ENCODE data around the gene ACTR5.

Gene ACTR5

DNA sequence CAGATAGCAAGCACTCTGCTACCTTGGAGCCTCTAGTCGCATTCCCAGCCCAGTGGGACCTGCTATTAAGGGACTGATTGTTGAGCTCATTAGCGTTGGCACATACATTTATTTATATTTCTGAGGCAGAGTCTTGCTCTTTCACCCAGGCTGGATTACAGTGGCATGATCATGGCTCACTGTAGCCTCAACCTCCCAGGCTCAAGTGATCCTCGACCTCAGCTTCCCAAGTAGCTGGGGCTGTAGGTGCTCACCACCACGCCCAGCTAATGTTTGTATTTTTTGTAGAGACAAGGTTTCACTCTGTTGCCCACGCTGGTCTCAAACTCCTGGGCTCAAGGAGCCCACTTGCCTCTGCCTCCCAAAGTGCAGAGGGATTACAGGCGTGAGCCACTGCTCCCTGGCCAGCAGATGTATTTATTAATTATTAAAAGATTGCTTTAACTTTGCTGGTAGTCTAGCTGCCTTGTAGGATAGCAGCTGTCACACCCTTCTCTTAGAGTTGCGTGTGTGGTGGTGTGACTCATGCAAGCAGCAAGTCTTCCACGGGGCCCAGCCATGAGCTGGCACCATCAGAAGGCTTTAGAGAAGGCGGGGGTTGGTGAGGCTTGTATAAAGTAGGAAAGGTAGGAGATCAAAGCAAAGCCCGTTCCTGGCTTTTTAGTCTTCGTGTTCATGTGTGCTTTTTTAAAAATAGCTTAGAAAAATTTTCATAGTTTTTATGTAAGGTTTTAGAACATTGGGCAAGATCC is 16.5 kb downstream of the ACTR5 start:
- H3K4me3 ChIP-seq: no peak overlapping the region
- TF ChIP-seq, protein P1, sequence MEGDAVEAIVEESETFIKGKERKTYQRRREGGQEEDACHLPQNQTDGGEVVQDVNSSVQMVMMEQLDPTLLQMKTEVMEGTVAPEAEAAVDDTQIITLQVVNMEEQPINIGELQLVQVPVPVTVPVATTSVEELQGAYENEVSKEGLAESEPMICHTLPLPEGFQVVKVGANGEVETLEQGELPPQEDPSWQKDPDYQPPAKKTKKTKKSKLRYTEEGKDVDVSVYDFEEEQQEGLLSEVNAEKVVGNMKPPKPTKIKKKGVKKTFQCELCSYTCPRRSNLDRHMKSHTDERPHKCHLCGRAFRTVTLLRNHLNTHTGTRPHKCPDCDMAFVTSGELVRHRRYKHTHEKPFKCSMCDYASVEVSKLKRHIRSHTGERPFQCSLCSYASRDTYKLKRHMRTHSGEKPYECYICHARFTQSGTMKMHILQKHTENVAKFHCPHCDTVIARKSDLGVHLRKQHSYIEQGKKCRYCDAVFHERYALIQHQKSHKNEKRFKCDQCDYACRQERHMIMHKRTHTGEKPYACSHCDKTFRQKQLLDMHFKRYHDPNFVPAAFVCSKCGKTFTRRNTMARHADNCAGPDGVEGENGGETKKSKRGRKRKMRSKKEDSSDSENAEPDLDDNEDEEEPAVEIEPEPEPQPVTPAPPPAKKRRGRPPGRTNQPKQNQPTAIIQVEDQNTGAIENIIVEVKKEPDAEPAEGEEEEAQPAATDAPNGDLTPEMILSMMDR (IDR thresholded peaks at IDR 0.05): no peak
- peak; percentile 22 for DNase-seq (ENCODE audit: low spot score)
- H3K27ac ChIP-seq: peak overlapping the region; percentile 80 to 85

DNA sequence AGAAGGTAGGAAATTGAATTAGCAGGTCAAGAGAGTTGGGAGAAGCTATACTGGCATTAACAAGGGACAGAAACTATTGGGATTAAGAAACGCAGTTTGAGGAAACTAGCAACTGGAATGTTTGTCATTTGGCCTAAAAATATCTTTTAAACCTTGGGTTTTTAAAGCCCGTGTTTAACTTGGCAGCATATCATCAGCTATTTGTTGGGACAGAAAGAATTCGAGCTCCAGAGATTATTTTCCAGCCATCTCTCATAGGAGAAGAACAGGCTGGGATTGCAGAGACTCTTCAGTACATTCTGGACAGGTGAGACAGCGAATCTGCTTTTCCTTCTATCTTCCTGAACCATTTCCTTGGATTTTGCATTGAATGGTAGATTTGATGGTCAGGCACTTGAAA is 17.8 kb downstream of the ACTR5 start:
- peak overlapping the region; percentile 13 for H3K4me3 ChIP-seq
- TF ChIP-seq, protein P1 (IDR thresholded peaks at IDR 0.05): no peak
- H3K27ac ChIP-seq: peak overlapping the region; percentile 80 to 85
- DNase-seq (ENCODE audit: low spot score): no peak

DNA sequence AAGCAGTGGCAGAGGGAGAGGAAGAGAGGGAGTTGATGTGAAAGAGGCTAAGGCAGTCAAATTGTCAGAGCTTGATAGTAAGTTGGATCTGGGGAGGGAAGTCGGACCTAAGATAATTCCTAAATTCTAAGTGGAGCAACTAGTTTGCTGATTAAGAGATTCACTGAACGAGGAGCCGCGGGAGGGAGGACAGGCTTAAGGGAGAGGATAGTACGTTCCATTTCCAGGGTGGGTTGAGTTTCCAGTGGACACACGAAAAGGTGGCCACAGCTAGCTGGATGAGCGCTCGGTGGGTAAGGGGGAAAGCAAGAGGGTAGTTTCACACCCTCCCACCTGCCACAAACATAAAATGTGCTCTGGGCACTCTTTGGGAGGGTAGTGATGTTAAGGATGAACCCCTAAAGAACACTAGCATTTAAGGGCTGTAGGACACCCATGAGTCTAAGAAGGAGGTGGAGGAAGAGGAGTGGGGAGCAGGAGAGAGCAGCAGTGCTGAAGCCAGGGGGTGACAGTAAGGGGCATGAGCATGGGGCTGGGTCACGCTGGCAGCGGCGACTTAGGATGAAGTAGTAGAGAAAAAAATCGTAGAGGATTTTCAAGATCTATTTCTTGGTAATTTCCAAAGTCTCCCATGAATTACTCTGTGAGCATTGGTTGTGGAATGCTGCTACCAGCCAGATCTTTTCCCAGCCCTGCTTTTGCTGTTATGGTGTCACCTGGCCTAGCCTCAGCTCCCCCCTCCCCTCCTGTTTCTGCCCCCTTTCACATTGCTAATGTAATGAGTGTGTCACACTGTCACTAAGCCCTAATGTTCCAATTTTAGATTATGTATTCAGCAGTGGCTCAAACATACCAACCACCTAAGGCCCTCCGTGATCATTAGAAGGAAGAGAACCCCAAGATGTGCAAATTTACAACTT is 21.4 kb downstream of the ACTR5 start:
- DNase-seq (ENCODE audit: low spot score): peak; percentile 24
- H3K27ac ChIP-seq: no peak overlapping the region
- TF ChIP-seq, protein P1 (IDR thresholded peaks at IDR 0.05): no peak
- no peak overlapping the region for H3K4me3 ChIP-seq

DNA sequence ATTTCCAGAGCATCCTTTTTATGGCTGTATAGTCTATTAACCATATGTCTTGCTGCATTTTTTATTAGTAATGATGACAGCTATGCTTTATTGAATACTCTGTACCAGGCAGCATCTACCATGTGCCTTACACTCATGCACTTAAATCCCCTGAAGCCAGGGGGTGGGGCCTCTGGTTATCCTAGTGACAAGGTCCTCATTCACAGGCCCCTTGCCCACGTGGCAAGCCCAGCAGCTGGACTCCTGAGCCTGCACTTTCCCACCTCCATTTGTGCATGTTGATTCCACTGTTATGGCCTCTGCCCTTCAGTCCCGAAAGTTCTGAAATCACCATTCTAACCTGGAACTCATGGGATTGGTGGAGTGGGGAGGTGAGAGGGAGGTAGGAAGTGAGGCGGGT is 22.3 kb downstream of the ACTR5 start:
- Histone ChIP-seq H3K27ac (no peak overlapping the region), H3K4me3 (no peak overlapping the region)
- no peak for DNase-seq (ENCODE audit: low spot score)
- TF ChIP-seq, protein P1 (IDR thresholded peaks at IDR 0.05): no peak

DNA sequence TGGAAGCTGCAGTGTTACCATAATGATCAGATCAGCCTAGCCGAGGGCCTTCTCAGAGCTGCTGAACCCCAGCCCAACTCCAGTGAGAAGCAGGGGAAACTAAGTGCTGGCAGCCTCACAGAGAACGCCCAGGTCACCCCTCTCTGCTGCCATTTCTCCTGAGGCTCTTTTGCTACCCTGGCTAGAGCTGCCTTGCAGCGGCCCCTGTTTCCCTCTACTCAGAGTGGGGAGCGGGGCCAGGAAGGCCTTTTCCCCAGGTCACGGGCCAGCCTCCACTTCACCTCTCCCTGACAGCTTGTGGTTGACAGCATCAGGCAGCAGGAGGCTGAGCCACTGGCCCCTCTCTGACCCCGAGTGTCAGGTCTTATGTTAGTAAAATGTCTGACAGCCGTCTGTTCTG is 22.7 kb downstream of the ACTR5 start:
- no peak overlapping the region for H3K4me3 ChIP-seq
- peak; percentile 46 for DNase-seq (ENCODE audit: low spot score)
- TF ChIP-seq, protein P1 (IDR thresholded peaks at IDR 0.05): no peak
- H3K27ac ChIP-seq: no peak overlapping the region

DNA sequence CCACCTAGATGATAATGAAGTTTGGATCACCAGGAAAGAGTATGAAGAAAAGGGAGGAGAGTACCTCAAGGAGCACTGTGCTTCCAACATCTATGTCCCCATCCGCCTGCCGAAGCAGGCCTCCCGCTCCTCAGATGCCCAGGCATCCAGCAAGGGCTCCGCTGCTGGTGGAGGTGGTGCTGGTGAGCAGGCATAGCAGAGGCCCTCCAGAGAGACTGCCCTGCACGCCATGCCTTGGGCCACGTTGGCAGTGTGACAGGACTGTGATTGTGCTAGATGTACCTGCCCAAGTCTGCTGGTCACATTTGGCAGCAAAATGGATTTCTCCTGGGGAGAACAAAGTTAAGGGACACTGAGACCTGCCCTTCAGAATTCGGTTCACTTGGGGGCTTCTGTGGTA is 23.4 kb downstream of the ACTR5 start:
- DNase-seq (ENCODE audit: low spot score): peak; percentile 47
- H3K4me3 ChIP-seq: no peak overlapping the region
- H3K27ac ChIP-seq: no peak overlapping the region
- TF ChIP-seq, protein P1 (IDR thresholded peaks at IDR 0.05): no peak
